ENCODE data around the gene KDM2A.
"Not testable (repeated sequence)": the region's sequence is repeated elsewhere in the genome, so short reads cannot be mapped to it uniquely, and the experiment has no call there.

Gene KDM2A

DNA sequence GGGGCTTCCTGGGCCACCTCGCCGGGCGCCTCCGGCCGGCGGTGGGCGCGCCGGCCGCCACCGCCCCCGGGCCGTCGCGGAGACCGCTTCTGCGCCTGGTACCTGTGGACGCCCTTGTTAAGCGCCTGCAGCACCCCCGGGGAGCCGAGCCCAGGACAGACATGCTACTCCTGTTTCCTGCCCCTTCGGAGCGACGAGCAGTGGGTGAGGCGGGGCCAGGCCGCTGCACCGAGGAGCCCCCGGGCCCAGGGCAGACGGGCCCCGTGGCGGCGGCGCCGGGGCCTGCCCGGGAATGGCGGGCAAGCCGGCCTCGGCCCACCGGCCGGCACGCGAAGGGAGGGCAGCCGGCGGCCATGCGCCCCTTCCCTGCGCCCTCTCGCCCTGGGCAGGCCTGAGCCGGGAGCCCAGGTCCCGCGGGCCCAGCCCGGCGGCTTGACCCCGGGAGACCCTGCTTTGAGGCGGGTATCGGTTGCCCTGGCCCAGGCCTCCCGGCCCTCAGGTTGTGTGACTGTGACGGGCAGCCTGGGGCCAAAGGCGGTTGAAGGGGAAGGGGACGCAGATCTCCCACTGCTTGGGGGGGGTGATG is 789 bp upstream of the KDM2A start:
- no peak for DNase-seq

DNA sequence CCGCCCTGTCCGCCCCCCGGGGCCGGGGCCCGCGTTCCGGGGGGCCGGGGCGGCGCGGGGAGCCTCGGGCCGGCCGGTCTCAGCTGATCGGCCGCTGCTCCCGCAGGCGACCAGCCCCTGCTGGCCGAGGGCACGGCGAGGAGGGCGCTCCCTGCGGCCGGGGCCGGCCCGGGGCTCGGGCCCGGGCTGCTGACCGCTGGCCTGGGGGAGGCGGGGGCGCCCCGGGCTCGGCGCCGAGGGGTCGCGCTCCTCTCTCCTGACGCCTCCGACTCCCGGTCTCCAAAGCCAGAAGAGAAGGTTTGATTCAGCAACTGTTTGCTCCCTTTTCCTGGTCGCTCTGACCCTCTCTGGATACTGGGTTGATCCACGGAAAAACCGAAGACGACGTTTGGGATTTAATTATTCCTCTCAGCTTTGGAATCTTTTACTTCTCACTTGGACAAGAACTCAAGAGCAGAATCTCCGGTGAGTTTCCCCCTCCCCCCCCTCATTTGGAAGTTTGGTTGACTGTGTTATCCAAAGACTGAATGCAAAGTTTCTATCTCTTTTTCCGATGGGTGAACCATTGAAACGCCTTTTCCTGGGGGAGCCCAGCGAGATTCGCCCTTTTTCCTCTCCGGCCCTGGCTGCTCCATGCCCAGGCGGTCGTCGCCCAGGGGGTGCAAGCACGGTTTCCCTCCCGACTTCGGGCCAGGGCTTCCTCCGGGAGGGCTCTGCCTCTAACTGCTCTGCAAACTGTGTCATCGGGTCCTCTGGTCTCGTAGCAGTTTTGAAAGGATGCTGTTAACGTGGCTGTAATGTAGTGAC is 725 bp downstream of the KDM2A start:
- DNase-seq: no peak

DNA sequence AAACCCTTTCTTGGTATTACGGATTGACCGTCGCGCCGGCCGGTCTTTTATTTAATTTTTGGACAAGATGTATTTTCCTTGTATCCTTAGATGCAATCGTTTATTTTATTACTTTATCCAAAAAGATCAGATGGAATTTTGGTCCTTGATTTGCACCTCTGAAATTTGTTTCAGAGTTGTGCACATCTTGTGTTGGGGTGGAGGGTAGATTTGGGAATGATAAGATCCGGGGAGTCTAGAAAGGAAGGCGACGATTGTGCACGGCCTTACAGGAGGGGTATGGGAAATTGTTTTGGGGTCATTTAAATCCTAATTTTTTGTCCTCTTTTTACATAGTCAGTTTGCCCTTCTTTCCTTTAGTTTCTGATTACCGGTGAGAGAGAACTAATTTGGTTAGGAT is 1.4 kb downstream of the KDM2A start:
- no peak for DNase-seq

- DNase-seq: no peak
Observed at GRCh38 chr11:67120881-67121710, 2.0 kb downstream of the KDM2A start.

GRCh38 chr11:67123801-67124200 is 4.7 kb downstream of the KDM2A start:
- not testable (repeated sequence) for DNase-seq

DNA sequence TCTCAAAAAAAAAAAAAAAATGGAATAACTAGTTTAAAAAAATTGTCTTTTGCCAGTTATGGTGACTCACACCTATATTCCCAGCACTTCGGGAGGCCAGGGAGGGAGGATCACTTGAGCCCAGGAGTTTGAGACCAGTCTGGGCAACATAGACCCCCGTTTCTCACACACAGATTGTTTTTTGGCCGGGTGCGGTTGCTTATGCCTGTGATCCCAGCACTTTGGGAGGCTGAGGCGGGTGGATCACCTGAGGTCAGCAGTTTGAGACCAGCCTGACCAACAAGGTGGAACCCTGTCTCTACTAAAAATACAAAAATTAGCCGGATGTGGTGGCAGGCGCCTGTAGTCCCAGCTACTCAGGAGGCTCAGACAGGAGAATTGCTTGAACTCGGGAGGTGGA is 7.2 kb downstream of the KDM2A start:
- DNase-seq: not testable (repeated sequence)

DNA sequence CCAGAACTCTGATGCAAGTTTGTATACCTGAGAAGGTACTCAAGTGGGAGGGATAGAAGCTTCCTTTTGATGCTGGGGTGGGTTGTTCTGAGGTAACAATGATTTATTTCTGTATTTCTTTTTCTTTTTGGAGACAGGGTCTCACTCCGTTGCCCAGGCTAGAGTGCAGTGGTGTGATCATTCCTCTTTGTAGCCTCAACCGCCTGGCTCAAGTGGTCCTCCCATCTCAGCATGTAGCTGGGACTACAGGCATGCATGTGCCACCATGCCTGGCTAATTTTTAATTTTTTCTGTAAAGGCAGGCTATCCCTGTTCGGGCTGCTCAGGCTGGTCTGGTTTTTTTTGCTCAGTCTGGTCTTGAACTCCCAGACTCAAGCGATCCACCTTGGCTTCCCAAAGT is 7.9 kb downstream of the KDM2A start:
- no peak for DNase-seq

DNA sequence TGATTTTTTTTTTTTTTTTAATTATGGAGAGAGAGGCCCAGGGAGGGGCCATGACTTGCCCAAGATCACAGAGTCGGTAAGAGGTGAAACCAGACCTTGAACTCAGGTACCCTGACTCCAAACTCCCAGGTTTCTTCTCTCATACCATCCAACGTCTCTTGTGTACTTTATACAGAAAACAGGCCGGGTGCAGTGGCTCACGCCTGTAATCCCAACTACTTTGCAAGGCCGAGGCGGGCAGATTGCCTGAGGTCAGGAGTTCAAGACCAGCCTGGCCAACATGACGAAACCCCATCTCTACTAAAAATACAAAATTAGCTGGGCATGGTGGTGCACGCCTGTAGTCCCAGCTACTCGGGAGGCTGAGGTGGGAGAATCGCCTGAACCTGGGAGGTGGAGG is 11.8 kb downstream of the KDM2A start:
- not testable (repeated sequence) for DNase-seq

DNA sequence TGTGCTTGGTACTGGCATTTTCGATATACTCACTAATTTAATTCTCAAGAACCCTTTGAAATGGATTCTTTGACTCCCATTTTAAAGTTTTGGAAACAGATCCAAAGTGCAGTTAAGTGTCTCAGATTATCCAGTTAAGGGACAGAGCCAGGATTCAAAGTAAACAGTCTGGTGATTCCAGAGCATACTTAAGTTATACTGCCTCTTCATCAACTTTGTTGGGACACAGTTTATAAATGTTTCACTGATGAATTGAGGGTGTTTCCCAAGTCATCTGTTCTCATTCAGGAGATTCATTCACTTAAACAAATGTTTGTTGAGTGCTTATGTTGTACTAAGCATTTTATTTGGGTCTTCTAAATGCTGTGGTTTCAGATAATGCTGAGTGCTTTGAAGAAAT is 17.1 kb downstream of the KDM2A start:
- no peak for DNase-seq

GRCh38 chr11:67138922-67139321 is 19.9 kb downstream of the KDM2A start:
- no peak for DNase-seq

DNA sequence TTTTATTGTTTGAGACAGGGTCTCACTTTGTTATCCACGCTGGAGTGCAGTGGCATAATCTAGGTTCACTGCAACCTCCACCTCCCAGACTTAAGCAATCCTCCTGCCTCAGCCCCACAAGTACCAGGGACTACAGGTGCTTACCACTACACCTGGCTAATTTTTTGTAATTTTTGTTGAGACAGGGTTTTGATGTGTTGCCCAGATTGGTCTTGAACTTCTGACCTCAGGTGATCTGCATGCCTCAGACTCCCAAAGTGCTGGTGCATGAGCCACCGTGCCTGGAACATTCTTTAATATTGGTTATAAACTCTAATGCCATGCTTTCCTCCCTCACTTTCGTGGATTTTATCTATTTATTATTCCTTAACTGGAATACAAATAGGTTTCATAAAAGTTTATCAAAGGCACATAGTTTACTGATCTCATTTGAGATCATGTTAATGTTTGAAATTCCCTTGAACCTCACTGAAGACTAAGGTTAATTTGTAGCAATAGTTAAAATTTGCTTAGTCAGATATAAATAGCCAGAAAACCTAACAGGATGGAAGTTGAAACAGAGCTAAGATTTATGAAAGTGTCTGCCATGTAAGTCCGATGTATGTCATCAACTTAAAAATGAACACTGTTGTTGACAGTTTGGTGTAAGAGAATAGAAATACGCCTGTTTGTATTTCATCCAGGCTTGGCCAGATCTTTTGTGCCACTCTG is 27.6 kb downstream of the KDM2A start:
- no peak for DNase-seq

GRCh38 chr11:67153971-67154370 is 34.9 kb downstream of the KDM2A start:
- DNase-seq: no peak

DNA sequence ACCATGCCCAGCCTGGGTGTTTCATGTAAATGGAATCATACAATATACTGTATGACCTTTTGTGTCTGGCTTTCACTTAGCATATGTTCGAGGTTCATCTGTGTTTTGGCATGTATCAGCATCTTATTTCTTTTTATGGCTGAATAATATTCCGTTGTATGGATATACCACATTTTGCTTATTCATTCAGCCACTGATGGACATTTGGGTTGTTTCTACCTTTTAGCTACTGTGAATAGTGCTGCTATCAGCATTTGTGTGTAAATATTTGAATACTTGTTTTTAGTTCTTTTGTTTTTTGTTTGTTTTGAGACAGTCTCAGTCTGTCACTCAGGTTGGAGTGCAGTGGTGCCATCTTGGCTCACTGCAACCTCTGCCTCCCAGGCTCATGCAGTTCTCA is 35.7 kb downstream of the KDM2A start:
- no peak for DNase-seq

- no peak for DNase-seq
Observed at GRCh38 chr11:67157691-67158090, 38.6 kb downstream of the KDM2A start.

DNA sequence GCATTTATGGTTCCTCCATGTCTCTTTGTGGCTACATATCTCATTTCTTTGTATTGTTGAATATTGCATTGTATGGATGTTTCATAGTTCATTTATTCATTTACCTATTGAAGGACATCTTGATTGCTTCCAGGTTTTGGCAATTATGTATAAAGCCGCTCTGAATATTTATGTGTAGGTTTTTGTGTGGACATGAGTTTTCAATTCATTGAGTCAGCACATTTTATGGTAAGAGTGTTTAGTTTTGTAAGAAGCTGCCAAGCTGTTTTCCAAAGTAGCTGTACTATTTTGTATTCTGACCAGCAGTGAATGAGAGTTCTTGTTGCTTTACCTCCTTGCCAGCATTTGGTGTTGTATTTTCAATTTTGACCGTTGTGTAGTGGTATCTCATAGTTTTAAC is 39.2 kb downstream of the KDM2A start:
- DNase-seq: no peak

- DNase-seq: no peak
Observed at GRCh38 chr11:67160045-67160444, 41.0 kb downstream of the KDM2A start.

GRCh38 chr11:67160872-67161783 is 42.1 kb downstream of the KDM2A start:
- no peak for DNase-seq

DNA sequence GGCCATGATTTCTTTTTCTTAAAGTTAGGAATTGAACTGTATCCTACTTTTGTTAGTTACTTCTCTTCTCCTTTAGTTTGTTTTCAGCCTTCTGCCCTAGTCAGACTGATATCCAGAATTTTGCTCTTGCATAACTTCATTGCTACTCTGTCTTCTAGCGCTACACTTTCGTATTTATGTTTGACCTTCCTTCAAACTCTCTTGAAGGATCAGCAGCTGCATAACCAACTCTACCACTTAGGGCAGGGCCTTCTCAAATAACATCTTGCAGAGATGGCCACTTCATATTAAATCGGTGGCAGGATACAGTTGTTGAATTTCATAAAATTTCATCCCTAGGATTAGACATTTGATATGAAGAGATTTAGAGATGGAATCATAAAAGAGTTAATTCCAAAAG is 43.9 kb downstream of the KDM2A start:
- DNase-seq: no peak

DNA sequence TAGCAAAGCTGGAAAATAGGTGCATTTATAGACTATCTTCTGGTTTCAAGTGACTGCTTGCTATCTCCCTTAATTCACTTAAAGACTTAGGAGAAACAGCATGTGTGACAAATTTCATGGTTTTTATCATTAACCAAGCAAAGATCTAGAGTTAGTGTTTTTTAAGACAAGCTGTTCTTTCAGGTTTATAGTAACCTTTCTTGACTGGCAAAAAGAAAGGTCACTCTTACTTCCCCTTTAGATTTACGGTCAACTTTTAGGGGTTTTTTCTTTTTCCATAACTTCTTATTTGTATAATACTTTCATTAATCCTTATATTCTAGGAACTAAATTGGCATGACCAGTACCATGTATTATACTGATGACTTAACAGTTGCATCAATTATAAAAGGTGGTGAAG is 46.6 kb downstream of the KDM2A start:
- DNase-seq: no peak

DNA sequence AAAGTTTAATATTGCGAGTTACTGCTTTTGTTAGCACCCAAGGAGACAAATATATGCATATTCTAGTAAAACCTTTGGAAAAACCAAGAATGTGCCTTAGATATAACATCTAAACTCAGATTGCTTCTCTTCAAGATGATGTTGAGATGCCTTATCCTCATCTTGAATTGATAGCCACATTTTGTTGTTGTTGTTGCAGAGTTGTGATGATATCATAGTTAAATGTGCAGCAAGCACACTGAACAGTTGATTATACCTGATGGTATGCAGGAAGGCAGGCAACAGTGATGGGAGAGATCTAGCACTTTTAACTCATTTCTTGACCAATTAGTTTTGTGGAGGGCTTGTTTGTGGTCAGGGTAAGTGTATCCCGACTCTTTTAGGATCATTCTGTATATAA is 48.0 kb downstream of the KDM2A start:
- DNase-seq: no peak

GRCh38 chr11:67167719-67168118 is 48.7 kb downstream of the KDM2A start:
- no peak for DNase-seq

DNA sequence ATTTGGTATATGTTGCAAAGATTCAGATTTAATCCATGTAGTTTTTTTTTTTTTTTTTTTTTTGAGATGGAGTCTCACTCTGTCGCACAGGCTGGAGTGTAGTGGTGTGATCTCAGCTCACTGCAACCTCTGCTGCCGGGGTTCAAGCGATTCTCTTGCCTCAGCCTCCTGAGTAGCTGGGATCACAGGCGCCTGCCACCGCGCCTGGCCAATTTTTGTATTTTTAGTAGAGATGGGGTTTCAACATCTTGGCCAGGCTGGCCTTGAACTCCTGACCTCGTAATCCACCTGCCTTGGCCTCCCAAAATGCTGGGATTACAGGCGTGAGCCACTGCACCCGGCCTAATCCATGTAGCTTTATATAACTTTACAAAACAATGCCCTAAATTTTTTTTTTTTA is 49.8 kb downstream of the KDM2A start:
- not testable (repeated sequence) for DNase-seq

Measured in cerebellar nuclear complex (tissue), 1 donor.